ENCODE data around the gene ARPC2.
"Not testable (repeated sequence)": the region's sequence is repeated elsewhere in the genome, so short reads cannot be mapped to it uniquely, and the experiment has no call there.

The ARPC2 gene

DNA sequence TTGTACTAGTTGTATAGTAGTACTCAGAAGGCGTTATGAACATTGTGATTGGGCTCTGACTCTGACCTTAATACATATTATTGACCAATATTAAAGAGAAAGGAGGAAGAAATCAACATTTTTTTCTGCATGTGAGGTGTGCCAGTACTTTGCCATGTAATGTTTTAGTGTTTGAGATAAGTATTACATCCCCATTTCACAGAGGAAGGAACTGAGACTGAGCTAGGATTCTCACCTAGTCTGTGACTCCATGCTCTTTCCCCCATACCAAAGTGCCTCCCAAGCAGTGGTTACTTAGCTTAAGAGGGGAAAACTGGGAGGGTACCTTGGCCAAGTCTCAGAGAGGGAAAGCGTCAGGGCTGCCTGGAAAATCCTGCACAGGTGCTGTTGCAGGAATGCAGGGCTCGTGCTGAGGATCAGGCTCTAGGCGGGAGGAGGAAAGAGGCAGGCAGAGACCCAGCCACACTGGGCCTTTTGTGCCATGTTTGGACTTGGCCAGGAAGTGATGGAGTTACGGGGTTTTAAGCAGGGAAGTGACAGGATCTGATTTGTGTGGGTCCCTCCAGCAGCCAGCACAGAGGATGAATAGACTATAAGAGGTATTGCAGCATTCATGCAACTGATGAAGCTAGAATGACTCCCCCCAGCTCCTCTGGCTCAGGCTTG is 55.0 kb downstream of the ARPC2 start:
- DNase-seq = no peak

DNA sequence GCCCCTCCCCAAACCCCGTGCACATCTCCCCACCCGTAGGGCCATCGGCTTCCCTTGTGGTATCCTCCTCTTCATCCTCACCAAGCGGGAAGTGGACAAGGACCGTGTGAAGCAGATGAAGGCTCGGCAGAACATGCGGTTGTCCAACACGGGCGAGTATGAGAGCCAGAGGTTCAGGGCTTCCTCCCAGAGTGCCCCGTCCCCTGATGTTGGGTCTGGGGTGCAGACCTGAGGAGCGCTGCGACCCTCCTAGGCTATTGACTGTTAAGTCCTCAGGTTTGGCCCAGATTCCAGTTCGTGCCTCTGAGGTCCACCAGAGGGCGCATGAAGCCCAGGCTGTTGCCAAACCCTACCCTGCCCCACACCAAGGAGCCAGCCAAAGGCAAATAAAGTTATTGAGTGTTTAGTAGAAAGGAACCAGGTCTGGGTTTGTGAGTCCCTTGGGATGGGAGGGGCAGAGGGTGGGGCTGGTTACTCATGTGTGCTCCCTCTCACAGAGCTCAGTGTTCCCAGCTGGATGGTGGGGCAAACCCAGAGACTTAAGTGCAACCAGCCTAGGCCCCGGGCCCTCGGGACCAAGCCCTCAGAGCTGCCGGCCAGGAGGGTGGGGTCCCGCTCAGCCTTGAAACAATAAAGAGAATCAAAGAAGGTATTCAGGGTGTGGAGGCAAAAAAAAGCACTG is 55.7 kb downstream of the ARPC2 start:
- DNase-seq = no peak

DNA sequence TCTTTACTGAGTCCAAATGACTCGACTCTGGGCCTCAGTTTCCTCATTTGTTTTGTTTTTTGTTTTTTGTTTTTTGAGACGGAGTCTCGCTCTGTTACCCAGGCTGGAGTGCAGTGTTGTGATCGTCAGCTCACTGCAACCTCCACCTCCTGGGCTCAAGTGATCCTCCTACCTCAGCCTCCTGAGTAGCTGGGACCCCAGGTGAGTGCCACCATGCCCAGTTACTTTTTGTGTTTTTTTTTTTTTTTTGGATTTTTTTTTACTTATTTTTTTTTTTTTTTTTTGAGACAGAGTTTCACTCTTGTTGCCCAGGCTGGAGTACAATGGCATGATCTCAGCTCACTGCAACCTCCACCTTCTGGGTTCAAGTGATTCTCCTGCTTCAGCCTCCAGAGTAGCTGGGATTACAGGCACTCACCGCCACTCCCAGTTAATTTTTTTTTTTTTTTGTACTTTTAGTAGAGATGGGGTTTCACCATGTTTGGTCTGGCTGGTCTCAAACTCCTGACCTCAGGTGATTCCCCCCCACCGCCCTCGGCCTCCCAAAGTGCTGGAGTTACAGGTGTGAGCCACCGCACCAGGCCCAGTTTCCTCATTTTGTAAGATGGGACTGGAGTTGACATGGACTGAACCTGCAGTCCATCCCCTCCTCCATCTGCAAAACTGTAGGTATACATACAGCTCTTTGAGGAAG is 56.4 kb downstream of the ARPC2 start:
- DNase-seq = not testable (repeated sequence)

DNA sequence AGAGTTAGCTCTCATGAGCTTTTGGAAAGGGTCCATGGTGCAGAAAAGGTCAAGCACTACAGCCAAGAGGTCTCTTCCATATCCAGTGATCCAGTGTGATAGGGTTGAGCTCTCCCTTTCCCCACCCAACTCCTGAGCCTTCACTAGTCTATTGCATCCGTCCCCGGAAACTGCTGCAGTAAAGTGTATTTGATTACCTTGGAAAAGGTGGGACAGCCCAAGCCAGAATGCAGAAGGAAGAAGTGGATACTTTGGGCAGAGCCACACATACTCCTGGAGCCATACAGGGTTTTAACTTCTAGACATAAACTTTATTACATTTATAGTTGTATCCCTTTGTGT is 56.9 kb downstream of the ARPC2 start:
- DNase-seq = no peak

DNA sequence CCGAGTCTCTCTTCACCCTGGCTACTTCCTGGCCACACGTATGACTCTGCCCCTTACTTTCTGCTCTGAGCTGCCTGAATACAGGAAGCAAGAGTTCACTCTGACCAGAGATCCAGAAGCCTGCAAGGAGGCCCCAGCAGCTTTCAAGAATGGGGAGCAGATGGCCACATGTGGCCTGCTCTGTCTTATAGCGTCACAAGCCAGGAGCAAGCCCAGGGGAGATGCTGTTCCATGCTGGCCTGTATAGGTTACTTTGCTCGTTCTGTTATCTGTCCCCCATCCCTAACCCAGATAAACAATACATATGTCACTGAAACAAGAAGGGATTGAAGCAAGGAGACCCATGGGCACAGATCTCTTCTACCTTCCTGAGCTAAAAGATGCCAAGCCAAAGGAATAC is 57.6 kb downstream of the ARPC2 start:
- DNase-seq = no peak

DNA sequence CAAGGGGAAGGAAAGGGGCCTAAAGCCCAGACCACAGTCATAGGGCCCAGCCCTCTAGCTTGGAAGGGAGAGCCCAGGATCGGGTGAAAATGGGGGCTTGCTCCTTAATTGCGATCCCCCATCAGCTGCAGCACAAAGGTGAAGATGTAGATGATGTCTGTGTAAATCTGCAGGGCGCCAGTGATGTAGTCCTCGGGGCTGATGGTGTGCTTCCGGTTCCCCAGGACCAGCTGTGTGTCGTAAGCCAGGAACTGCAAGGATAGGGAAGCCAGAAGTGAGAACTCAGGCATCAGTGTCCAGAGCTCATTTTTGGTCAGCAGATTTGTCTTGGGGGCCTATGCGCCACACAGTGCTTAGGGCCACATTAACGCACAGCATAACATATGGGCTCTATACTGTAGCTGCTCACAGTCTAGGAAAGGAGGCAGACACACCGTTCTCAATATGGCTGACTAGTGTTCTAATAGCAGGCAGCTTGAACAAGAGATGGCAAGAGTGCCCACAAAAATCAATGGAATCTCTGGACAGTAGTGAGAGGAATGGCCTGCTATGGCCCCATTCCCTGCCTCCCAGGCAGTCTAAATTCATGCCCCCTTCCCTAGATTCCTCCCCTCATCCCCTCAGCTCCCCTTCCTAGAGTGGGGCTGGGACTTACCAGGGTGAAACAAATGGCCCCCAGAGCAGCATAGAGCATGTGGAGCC is 58.5 kb downstream of the ARPC2 start:
- no peak for DNase-seq

DNA sequence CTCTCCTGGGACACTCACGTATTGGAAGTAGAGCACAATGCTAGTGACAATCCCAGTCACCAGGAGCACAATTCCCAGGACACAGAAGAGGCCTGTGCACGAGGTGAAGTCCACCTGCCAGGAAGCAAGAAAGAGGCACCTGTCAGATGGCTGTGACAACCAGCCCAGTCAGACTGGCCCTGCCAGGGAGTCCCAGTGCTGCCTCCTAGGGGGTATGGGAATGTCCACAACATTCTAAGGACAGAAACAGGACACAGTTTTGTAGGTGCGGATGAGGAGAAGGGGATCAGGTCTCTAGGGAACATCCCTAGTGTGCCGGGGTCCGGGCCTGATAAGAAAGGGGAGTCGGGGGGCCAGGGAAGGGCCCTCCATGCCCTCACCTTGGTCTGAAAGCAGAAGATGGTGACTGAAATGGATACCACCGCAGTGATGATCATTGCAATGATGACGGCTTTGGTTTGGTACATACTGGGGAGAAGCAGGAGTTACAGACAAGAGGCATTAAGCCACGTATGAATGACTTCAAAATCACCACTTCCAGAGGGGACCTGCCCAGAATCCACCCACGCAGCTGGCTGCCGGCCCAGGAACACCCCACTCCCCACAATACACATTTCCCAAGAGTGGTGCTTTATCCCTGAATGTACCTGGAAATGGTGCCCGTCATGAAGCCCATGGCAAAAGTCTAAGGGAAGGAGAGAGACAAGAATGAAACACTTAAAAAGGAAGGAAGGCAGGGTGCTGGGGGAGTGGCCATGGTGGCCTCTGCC is 60.2 kb downstream of the ARPC2 start:
- no peak for DNase-seq

DNA sequence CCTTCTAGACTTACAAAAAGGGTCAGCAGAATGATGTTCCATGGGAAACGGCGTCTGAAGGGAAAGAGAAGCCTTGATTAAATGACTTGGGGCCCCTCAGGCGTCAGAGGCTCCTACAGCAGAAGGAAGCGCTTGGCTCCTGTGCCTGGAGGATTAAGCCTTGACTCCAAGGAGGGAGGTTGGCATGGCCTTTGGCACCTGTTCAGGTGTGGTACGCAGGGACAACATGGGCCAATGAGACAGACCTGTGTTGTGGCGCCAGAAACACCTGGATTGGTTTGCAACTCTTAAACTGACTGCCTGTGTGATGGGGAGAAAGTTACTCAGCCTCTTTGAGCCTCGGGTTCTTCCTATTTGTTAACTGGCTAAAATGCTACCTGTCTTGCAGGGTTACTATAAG is 60.9 kb downstream of the ARPC2 start:
- no peak for DNase-seq

DNA sequence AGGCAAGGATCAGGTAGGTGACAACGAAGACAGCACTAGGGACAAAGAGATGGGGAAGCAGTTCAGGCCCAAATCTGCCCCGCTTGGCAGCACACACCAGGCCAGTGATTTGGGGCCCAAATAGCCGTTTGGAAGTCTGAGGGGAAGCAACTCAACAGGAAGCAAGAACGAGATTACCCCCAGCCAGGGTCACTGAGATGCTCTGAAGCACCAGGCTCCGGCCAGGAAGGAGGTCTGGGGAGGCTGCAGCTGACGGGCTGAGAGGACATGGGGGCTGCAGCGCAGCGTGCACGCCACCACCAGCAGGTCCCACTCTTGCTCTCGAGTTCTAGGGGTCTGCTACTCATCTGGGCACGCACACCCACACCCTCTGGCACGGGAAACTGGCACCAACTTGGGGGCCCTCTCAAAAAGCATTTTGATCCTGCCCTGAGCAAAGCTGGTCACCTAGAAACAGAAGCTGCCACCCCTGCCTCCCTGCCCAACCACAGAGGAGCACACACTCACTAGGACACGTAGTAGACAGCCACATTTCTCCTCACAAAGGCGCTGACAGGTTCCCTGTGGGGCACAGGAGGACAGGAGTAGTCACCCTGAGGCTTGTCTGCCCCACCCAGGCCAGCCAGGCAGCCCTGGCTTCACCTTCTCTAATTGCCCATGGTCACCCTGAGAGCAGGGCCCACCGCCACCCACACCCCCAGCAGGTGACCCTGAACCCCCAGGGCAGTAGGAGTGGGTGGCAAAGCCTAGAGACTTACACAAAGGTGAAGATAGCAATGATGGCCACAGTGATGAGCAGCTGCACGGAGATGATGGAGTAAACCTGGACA is 61.8 kb downstream of the ARPC2 start:
- DNase-seq = no peak

DNA sequence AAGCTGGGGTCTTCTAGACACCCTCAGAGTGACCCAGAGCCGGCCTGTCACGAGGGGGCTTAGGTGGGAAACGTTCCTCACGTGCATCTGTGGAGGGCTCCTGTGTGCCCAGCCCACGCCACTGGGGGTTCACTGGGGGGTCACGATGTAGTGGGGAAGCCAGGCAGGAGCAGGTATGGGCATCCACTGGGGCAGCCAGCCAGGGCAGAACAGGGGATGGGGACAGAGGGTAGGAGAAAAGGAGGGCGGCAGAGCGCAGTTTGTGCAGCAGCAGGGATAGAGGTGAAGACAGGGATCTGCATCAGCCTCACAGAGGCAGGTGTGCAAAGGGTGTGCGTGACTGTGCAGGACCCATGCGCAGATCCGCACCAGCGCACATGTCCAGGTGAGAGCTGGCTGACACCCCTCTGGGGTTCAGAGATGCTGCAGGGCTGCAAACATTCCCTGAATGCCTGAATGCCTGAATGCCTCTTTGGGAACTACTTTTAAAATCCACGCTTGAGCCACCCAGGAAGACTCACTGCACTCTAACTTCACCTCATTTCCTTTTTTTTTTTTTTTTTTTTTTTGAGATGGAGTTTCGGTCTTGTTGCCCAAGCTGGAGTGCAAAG is 63.4 kb downstream of the ARPC2 start:
- DNase-seq = no peak

DNA sequence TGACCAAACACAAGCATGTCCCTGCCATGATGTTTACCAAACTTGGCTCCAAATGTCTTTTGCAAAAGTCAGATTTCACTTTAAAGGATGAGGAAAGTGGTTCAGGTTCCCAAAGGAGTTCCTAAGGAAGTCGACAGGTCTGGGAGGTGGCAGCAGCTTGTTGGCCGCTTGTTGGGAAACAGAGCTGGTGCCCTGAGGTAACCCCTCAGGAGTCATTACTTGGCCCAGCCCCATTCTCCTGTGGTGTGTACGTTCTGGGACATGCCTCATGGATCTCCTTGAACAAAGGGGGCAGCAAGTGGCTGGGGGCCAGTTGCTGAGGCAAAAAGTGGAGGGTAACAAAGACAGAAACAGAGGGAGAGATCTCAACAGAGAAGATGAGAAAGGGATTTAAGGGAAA is 64.5 kb downstream of the ARPC2 start:
- DNase-seq = no peak

DNA sequence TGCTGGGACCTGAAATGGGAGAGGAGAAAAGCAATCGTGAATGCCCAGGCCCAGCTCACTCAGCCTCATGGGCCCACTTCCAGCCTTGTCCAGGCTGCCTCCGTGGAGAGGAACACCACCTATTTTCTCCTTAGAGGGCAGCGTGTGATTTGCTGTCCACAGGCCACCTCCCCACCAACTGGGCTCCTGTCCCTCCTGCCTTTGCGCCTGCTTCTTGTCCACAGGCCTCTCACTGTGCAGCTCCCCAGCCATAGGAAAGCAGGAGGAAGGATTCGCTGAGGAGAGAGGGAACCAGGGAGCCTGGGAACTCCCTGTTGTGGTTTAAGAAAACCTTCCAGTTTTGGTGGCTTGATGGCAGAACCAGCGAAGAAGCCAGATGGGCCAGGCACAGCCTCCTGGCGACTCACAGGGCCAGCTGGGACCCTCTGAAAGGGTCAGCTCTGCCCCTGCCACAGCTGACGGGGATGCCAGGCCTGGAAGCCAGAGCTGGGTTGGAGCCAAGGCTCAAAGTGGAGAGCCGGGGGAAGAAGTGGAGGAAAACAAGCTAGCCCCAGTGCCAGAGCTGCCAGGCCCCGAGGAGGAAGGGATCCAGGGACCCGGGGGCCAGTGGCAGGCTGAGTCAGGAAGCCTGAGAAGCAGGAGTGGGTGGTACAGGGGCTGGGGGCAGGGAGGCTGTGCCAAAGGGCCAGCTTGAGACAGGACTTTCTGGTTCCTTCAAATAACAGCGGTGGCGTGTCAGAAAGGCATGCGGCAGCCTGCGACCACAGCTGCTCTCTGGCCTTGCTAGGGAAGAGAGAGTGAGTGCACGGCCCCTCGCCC is 65.4 kb downstream of the ARPC2 start:
- no peak for DNase-seq

DNA sequence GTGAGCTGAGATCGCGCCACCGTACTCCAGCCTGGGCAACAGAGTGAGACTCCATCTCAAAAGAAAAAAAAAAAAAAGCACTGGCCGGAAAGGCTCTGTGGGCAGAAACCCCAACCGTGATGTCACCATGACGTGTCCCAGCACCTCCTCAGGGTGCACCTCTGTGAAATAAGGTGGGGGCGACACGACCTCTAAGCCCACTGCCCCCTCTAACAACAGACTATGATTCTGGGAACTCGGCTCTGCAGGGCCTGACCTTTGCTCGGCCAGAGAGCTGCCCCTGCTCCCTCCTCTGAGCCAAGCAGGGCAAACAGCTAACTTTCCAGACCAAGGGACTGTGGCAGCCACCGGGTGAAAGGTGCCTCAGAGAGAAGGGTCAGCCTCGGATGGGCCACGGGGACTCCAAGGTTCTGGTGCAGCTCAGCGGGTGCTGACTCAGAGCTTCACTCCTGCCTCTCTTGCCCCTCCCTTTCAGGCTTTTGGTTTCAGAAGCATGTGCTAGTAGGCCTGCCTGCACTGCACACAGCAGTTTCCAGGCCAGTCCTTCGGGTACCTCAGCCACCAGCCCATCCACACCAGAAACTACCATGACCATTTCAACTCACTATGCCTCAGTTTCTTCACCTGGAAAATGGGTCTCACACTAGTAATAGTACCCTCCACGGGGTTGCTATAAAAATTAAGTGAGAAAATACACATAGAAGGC is 67.3 kb downstream of the ARPC2 start:
- no peak for DNase-seq

DNA sequence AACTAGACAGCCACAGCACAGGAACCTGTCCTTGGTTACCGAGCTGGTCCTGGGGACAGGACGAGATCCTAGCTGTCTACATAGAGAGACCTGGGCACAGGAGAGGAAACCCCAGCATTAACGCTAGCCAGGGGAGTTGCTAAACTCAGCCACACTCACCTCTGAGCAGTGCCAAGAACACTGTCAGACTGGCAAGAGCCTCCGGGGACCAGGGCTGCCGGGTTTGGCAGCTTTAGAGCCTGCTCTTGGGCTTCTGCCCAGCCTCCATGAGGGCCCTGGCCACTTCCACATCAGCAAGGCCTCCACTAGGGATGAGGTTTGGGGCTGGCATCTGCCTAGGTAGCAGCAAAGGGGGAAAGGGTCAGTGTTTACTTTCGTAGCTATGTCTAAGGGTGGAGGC is 68.6 kb downstream of the ARPC2 start:
- DNase-seq = no peak

DNA sequence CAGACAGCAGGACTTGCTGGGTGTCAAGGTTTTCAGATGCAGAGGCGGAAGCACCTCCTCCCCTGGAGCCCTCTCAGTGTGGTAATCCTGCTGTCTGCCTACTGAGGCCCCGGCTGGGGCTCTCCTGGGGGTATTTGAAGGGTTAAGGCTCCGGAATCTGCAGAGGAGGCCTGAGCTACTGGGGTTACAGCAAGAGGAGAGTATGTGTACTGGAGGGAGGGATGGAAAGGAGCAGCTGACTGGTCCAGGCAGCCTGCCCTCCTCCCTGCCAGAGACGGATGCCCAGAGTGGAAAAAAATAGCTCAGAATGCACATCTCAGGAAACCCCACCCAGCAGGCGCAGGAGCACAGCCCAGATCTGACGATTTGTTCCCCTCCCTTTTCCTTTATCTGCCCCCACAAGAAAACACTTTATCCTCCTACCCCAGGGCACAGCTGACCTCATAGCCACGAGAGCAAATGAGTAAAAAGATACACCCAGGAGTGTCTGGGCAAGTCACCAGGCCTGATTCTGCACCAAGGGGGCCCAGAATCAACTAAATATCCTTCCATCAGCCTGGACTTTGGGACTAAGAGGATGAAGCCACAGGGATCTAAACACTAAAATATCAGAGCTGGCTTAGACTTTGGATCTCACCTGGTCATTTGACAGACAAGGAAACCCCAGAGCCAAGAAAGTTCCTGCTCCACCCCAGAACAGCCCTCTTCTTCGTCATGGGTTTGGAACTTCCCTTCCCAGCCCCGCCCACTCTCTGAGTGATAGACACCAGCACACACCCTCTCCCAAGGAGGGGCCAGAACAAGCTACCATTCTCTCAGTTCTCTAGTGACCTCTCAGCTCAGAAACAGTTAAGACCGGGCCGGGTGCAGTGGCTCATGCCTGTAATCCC is 69.8 kb downstream of the ARPC2 start:
- DNase-seq = no peak

DNA sequence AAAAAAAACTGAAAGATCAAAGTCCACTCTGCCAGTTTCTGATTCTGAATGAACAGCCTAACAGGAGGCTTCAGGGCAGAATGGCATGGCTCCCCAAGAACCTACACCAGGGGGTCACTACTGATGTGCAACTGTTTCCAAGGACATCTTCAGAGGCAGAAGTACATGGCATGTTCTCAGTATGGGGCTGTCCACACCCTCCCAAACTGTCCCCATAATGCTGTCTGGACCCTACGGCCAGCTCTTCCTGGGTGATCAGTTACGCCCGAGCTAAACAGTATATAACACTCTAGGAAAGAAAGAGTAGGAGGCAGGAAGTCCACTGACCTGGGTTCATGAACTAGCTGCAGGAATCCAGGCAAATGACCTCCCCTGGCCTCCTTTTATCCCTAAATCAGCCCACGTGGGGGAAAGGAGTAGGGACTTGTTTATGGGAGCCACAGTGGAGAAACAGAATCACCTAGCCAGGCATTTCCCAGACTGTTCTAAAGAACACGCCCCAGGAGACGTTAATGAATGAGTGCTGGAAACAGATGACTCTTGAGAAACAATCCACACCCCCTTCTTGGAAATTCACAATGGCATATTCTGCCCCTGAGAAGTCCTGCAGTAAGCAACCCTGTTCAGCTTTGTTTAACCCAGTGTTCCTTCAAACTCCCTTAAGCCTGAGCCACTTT is 72.8 kb downstream of the ARPC2 start:
- no peak for DNase-seq

DNA sequence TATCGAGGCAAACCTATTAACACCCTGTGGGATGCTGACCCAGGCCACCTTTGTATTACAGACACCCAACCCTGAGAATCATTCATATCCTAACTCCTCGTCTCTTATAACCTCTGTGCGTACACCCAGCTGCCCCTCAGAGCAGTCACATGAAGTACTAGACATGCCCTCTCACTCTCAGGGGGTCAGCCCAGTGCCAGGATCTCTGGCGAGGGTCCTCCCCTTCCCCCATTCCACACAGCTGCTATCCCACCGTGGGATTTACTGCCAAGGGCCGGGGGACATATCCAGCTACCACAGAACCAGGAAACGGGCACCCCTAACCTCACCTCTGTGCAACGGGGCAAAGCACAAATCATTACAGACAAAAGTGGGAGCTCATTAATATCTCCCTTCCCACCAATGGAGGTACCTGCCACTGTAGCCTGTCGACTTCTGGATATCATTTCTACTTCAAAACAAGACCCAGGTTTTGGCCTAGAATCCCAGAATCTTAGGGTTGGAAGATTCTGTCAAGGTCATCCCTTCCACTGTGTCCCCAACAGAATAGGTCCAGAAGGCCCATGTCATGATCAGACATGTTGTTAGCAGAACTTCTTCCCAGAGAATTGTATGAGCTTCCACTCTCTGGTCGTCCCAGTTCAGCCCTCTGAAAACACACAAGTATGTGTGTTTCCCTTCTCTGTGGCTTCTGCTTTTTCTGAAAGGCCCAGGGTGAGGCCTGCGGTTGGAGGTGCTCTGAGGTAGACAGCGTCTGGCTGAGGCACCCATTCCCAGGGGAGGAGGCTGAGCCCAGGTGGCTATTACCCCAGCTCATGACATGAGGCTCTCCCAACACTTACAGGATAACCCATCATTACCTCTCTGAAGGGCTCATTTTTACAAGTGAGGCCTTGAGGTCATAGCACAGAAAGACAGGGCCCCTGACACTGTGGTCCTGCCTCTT is 73.6 kb downstream of the ARPC2 start:
- no peak for DNase-seq
